Measurements from ENCODE around the gene ARHGAP1.
A peak's percentile ranks its signal among the peaks of the same experiment; 100 is the strongest.

Gene ARHGAP1

GRCh38 chr11:46700241-46701077, at the start of gene ARHGAP1, which contains the start of gene ZNF408:
ARHGAP1 (minus strand) TSS chr11:46700619; CDS start chr11:46696107, 4,512 bp downstream.
ZNF408 (plus strand) TSS chr11:46701031; CDS start chr11:46701048, 17 bp downstream.
- H3K9me3 ChIP-seq (ENCODE audit: control insufficient read depth in 1 of 2, low read length in 2 of 2), result no peaks in the 10 kb centered on the region
- peaks cover 19 to 65% of the 10 kb centered on the region in 2 donors for H3K4me1 ChIP-seq (ENCODE audit: control insufficient read depth in 1 of 2, insufficient read depth in 2 of 2, low read length in 2 of 2)
- H3K27ac ChIP-seq (ENCODE audit: low read length), result peak within 1 kb of the TSS; percentile 97
- no peaks in the 10 kb centered on the region for H3K27me3 ChIP-seq (ENCODE audit: low read depth, low read length)
- peaks cover 32 to 38% of the 10 kb centered on the region in 2 donors for H3K36me3 ChIP-seq (ENCODE audit: control insufficient read depth in 1 of 2, insufficient read depth in 2 of 2, low read length in 2 of 2)
- H3K4me3 ChIP-seq (ENCODE audit: low read depth in 1 of 2, low read length in 2 of 2), result peak within 1 kb of the TSS; percentile 98 to 100

GRCh38 chr11:46747150-46747549, 46.7 kb upstream of the ARHGAP1 start:
- H3K27me3 ChIP-seq (ENCODE audit: low read depth, low read length), result no peaks in the 10 kb centered on the region
- no peaks in the 10 kb centered on the region for H3K9me3 ChIP-seq (ENCODE audit: control insufficient read depth in 1 of 2, low read length in 2 of 2)
- peaks cover 0 to 17% of the 10 kb centered on the region in 2 donors for H3K4me1 ChIP-seq (ENCODE audit: control insufficient read depth in 1 of 2, insufficient read depth in 2 of 2, low read length in 2 of 2)
- peaks cover 59 to 85% of the 10 kb centered on the region in 2 donors for H3K36me3 ChIP-seq (ENCODE audit: control insufficient read depth in 1 of 2, insufficient read depth in 2 of 2, low read length in 2 of 2)
- no peak overlapping the region for H3K4me3 ChIP-seq (ENCODE audit: low read depth in 1 of 2, low read length in 2 of 2)
- no peak overlapping the region for H3K27ac ChIP-seq (ENCODE audit: low read length)

GRCh38 chr11:46745995-46746394, 45.6 kb upstream of the ARHGAP1 start:
- Histone ChIP-seq H3K4me3 (ENCODE audit: low read depth in 1 of 2, low read length in 2 of 2) (no peak overlapping the region), H3K9me3 (ENCODE audit: control insufficient read depth in 1 of 2, low read length in 2 of 2) (no peaks in the 10 kb centered on the region), H3K27me3 (ENCODE audit: low read depth, low read length) (no peaks in the 10 kb centered on the region), H3K27ac (ENCODE audit: low read length) (no peak overlapping the region), H3K36me3 (ENCODE audit: control insufficient read depth in 1 of 2, insufficient read depth in 2 of 2, low read length in 2 of 2) (peaks cover 57 to 87% of the 10 kb centered on the region in 2 donors), H3K4me1 (ENCODE audit: control insufficient read depth in 1 of 2, insufficient read depth in 2 of 2, low read length in 2 of 2) (peaks cover 0 to 17% of the 10 kb centered on the region in 2 donors)

DNA sequence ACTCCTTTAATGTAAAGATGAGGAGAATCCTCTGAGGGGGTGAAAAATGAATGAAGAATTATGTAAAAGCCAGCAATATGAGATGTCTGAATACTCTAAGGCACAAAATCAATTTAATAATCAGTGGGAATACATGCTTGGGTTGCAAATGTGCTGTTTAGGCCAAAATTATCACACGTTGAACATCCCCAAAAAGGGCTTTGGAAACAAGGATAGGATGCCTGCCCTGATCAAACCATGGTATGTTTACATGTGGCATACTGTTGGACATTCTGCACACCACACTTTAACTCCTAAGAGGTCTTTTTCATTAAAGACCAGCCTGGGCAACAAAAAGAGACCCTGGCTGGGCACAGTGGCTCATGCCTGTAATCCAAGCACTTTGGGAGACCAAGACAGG, 44.9 kb upstream of the ARHGAP1 start:
- Histone ChIP-seq H3K4me3 (ENCODE audit: low read depth in 1 of 2, low read length in 2 of 2) (no peak overlapping the region), H3K4me1 (ENCODE audit: control insufficient read depth in 1 of 2, insufficient read depth in 2 of 2, low read length in 2 of 2) (peaks cover 0 to 17% of the 10 kb centered on the region in 2 donors), H3K27me3 (ENCODE audit: low read depth, low read length) (no peaks in the 10 kb centered on the region), H3K27ac (ENCODE audit: low read length) (no peak overlapping the region), H3K36me3 (ENCODE audit: control insufficient read depth in 1 of 2, insufficient read depth in 2 of 2, low read length in 2 of 2) (peaks cover 51 to 81% of the 10 kb centered on the region in 2 donors), H3K9me3 (ENCODE audit: control insufficient read depth in 1 of 2, low read length in 2 of 2) (no peaks in the 10 kb centered on the region)

DNA sequence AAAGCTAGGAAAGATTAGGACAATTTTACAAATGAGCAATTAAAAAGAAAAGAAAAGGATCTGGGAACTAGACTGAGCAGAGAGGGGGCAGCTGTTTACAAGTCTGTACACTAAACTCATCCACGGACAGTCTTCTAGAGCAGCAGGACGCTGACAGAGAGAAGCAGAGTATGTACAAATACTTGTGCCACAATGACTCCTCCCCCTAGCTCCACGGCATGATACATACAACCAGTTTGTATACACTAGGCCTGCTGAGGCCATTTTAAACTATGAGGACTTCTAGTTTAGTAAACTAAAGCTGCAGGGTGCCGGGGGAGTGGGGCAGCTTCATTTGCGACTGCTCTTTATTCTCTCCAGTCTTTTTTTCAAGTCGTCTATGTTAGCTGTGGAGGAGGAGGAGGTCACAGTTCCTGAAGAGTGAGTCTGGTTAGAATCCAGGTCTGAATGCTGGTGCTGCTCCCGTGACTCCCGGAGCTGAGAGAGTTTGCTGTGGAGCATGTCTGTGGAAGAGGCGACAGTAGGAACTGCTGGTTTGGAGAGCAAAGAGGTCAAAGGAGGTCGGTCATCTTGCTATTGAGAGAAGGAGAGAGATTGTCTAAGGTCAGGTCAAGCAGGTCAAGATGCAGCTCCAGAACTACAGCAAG, 43.4 kb upstream of the ARHGAP1 start:
- no peaks in the 10 kb centered on the region for H3K27me3 ChIP-seq (ENCODE audit: low read depth, low read length)
- no peak overlapping the region for H3K4me3 ChIP-seq (ENCODE audit: low read depth in 1 of 2, low read length in 2 of 2)
- H3K27ac ChIP-seq (ENCODE audit: low read length), result no peak overlapping the region
- peaks cover 41 to 69% of the 10 kb centered on the region in 2 donors for H3K36me3 ChIP-seq (ENCODE audit: control insufficient read depth in 1 of 2, insufficient read depth in 2 of 2, low read length in 2 of 2)
- no peaks in the 10 kb centered on the region for H3K9me3 ChIP-seq (ENCODE audit: control insufficient read depth in 1 of 2, low read length in 2 of 2)
- H3K4me1 ChIP-seq (ENCODE audit: control insufficient read depth in 1 of 2, insufficient read depth in 2 of 2, low read length in 2 of 2), result peaks cover 0 to 17% of the 10 kb centered on the region in 2 donors

GRCh38 chr11:46743043-46743442, 42.6 kb upstream of the ARHGAP1 start:
- Histone ChIP-seq H3K4me3 (ENCODE audit: low read depth in 1 of 2, low read length in 2 of 2) (no peak overlapping the region), H3K36me3 (ENCODE audit: control insufficient read depth in 1 of 2, insufficient read depth in 2 of 2, low read length in 2 of 2) (peaks cover 37 to 63% of the 10 kb centered on the region in 2 donors)

GRCh38 chr11:46741600-46742484, 41.4 kb upstream of the ARHGAP1 start:
- Histone ChIP-seq H3K36me3 (ENCODE audit: control insufficient read depth in 1 of 2, insufficient read depth in 2 of 2, low read length in 2 of 2) (peaks cover 36 to 51% of the 10 kb centered on the region in 2 donors), H3K27ac (ENCODE audit: low read length) (no peak overlapping the region), H3K27me3 (ENCODE audit: low read depth, low read length) (no peaks in the 10 kb centered on the region), H3K9me3 (ENCODE audit: control insufficient read depth in 1 of 2, low read length in 2 of 2) (no peaks in the 10 kb centered on the region), H3K4me1 (ENCODE audit: control insufficient read depth in 1 of 2, insufficient read depth in 2 of 2, low read length in 2 of 2) (peaks cover 0 to 17% of the 10 kb centered on the region in 2 donors), H3K4me3 (ENCODE audit: low read depth in 1 of 2, low read length in 2 of 2) (no peak overlapping the region)

More at GRCh38 chr11:46743043-46743442, 42.6 kb upstream of the ARHGAP1 start:
- H3K9me3 ChIP-seq (ENCODE audit: control insufficient read depth in 1 of 2, low read length in 2 of 2), result no peaks in the 10 kb centered on the region
- H3K4me1 ChIP-seq (ENCODE audit: control insufficient read depth in 1 of 2, insufficient read depth in 2 of 2, low read length in 2 of 2), result peaks cover 0 to 17% of the 10 kb centered on the region in 2 donors
- H3K27me3 ChIP-seq (ENCODE audit: low read depth, low read length), result no peaks in the 10 kb centered on the region
- no peak overlapping the region for H3K27ac ChIP-seq (ENCODE audit: low read length)

DNA sequence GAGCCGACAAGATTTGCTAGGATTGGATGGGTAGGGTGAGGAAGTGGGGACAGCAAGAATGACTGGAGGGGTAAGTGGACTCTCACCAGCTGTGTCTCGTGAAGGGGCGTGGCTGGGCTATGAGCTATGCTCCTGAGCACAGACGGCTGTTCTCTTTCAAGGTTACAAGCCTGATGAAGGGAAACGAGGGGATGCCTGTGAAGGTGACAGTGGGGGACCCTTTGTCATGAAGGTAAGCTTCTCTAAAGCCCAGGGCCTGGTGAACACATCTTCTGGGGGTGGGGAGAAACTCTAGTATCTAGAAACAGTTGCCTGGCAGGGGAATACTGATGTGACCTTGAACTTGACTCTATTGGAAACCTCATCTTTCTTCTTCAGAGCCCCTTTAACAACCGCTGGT, 38.5 kb upstream of the ARHGAP1 start:
- Histone ChIP-seq H3K27ac (ENCODE audit: low read length) (no peak overlapping the region), H3K4me1 (ENCODE audit: control insufficient read depth in 1 of 2, insufficient read depth in 2 of 2, low read length in 2 of 2) (peaks cover 0 to 8% of the 10 kb centered on the region in 2 donors), H3K36me3 (ENCODE audit: control insufficient read depth in 1 of 2, insufficient read depth in 2 of 2, low read length in 2 of 2) (peaks cover 12 to 22% of the 10 kb centered on the region in 2 donors), H3K27me3 (ENCODE audit: low read depth, low read length) (no peaks in the 10 kb centered on the region), H3K4me3 (ENCODE audit: low read depth in 1 of 2, low read length in 2 of 2) (no peak overlapping the region), H3K9me3 (ENCODE audit: control insufficient read depth in 1 of 2, low read length in 2 of 2) (no peaks in the 10 kb centered on the region)

DNA sequence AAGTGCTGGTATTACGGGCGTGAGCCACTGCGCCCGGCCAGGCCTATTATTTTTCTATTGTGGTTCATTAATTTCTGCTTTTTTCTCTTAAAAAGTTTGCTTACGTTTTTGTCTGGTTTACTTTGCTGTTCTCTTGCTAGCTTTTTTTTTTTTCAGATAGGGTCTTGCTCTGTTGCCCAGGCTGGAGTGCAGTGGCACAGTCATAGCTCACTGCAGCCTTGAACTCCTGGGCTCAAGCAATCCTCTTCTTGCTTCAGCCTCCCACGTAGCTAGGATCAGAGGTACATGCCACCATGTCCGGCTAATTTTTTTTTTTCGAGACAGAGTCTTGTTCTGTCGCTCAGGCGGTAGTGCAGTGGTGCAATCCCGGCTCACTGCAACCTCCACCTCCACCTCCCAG, 37.3 kb upstream of the ARHGAP1 start:
- H3K9me3 ChIP-seq (ENCODE audit: control insufficient read depth in 1 of 2, low read length in 2 of 2), result no peaks in the 10 kb centered on the region
- no peak overlapping the region for H3K4me3 ChIP-seq (ENCODE audit: low read depth in 1 of 2, low read length in 2 of 2)
- H3K27me3 ChIP-seq (ENCODE audit: low read depth, low read length), result no peaks in the 10 kb centered on the region
- peaks cover 7 to 16% of the 10 kb centered on the region in 2 donors for H3K36me3 ChIP-seq (ENCODE audit: control insufficient read depth in 1 of 2, insufficient read depth in 2 of 2, low read length in 2 of 2)
- H3K4me1 ChIP-seq (ENCODE audit: control insufficient read depth in 1 of 2, insufficient read depth in 2 of 2, low read length in 2 of 2), result no peaks in the 10 kb centered on the region
- no peak overlapping the region for H3K27ac ChIP-seq (ENCODE audit: low read length)

GRCh38 chr11:46736615-46737014, 36.2 kb upstream of the ARHGAP1 start:
- Histone ChIP-seq H3K36me3 (ENCODE audit: control insufficient read depth in 1 of 2, insufficient read depth in 2 of 2, low read length in 2 of 2) (peaks cover under 1 to 6% of the 10 kb centered on the region in 2 donors), H3K9me3 (ENCODE audit: control insufficient read depth in 1 of 2, low read length in 2 of 2) (no peaks in the 10 kb centered on the region), H3K27me3 (ENCODE audit: low read depth, low read length) (no peaks in the 10 kb centered on the region), H3K4me1 (ENCODE audit: control insufficient read depth in 1 of 2, insufficient read depth in 2 of 2, low read length in 2 of 2) (no peaks in the 10 kb centered on the region), H3K4me3 (ENCODE audit: low read depth in 1 of 2, low read length in 2 of 2) (no peak overlapping the region), H3K27ac (ENCODE audit: low read length) (no peak overlapping the region)

All from muscle layer of duodenum (tissue), 2 donors.